MM.1S (cell line): ENCODE data around the gene SUPV3L1.
"Not testable (repeated sequence)": the region's sequence is repeated elsewhere in the genome, so short reads cannot be mapped to it uniquely, and the experiment has no call there.

Experiments
- DNase-seq: peaks from one replicate; pipeline ENCODE4 v3.0.0-alpha.2; 2015
- H2AFZ ChIP-seq: fragments of 300-600 bp; sonication (generic); 2 replicates; pipeline ENCODE4 v1.6.0; 2016; ENCODE audit warnings: antibody characterized with exemption, low read length
- H3F3A ChIP-seq: fragments of 300-600 bp; sonication (generic); 2 replicates; pipeline ENCODE4 v1.6.1; 2016; ENCODE audit warnings: mild to moderate bottlenecking, antibody characterized with exemption, low read length, moderate library complexity, mixed read lengths; ENCODE audit not compliant: insufficient read depth
- H3K27ac ChIP-seq: fragments of 300-600 bp; sonication (generic); 2 replicates; pipeline ENCODE4 v1.5.1; 2016; ENCODE audit warnings: mild to moderate bottlenecking, low read length
- H3K27me3 ChIP-seq: fragments of 300-600 bp; sonication (generic); replicated peaks from 2 replicates; pipeline ENCODE4 v1.6.0; 2016; ENCODE audit warnings: low read length; ENCODE audit not compliant: insufficient read depth
- H3K36me3 ChIP-seq: fragments of 300-600 bp; sonication (generic); replicated peaks from 2 replicates; pipeline ENCODE4 v1.6.1; 2016; ENCODE audit warnings: mild to moderate bottlenecking, low read length, mixed read lengths; ENCODE audit not compliant: insufficient read depth
- H3K4me1 ChIP-seq: fragments of 300-600 bp; sonication (generic); 2 replicates; pipeline ENCODE4 v1.6.1; 2016; ENCODE audit warnings: low read length, mixed read lengths
- H3K4me2 ChIP-seq: fragments of 300-600 bp; sonication (generic); 2 replicates; pipeline ENCODE4 v1.6.0; 2016; ENCODE audit warnings: low read depth, low read length
- H3K4me3 ChIP-seq: fragments of 300-600 bp; sonication (generic); 2 replicates; pipeline ENCODE4 v1.5.1; 2016; ENCODE audit warnings: low read length, mixed read lengths
- H3K79me2 ChIP-seq: fragments of 300-600 bp; sonication (generic); 2 replicates; pipeline ENCODE4 v1.6.1; 2016; ENCODE audit warnings: mixed run types, low read length, mixed read lengths
- H3K9ac ChIP-seq: fragments of 300-600 bp; sonication (generic); 2 replicates; pipeline ENCODE4 v1.6.1; 2016; ENCODE audit warnings: low read length, mixed read lengths
- H3K9me2 ChIP-seq: fragments of 300-600 bp; sonication (generic); replicated peaks from 2 replicates; pipeline ENCODE4 v1.6.1; 2016; ENCODE audit warnings: mild to moderate bottlenecking, low read length, mixed read lengths; ENCODE audit not compliant: insufficient read depth
- H3K9me3 ChIP-seq: fragments of 300-600 bp; sonication (generic); replicated peaks from 2 replicates; pipeline ENCODE4 v1.6.1; 2016; ENCODE audit warnings: mild to moderate bottlenecking, low read length, mixed read lengths; ENCODE audit not compliant: insufficient read depth
- H4K20me1 ChIP-seq: fragments of 300-600 bp; sonication (generic); 2 replicates; pipeline ENCODE4 v1.6.1; 2016; ENCODE audit warnings: mild to moderate bottlenecking, low read length, moderate library complexity, mixed read lengths; ENCODE audit not compliant: insufficient read depth
- EZH2 ChIP-seq: fragments of 300-600 bp; sonication (generic); optimal IDR thresholded peaks from 2 replicates; pipeline ENCODE3; 2017; ENCODE audit warnings: low read depth, mild to moderate bottlenecking, antibody characterized with exemption, low read length, mixed read lengths
- EZH2phosphoT487 ChIP-seq: fragments of 300-600 bp; sonication (generic); IDR thresholded peaks from 2 replicates; pipeline ENCODE4 v1.6.1; 2018; ENCODE audit warnings: antibody characterized with exemption, low read length
- TF ChIP-seq, protein P1 (sequence below): fragments of 300-600 bp; sonication (generic); IDR thresholded peaks from 2 replicates; pipeline ENCODE4 v1.5.1; 2016; ENCODE audit warnings: antibody characterized with exemption, low read length, mixed read lengths

The SUPV3L1 gene

GRCh38 chr10:69172241-69172982 is 7.6 kb upstream of the SUPV3L1 start:
- no peak overlapping the region for H2AFZ ChIP-seq
- no peak overlapping the region for H3K4me3 ChIP-seq
- H3F3A ChIP-seq = no peaks in the 10 kb centered on the region
- H3K9me3 ChIP-seq = no peaks in the 10 kb centered on the region
- 0 out of 2 replicates have a peak, but pooled peaks cover 3% of the 10 kb centered on the region for H3K4me1 ChIP-seq
- TF ChIP-seq, protein P1, sequence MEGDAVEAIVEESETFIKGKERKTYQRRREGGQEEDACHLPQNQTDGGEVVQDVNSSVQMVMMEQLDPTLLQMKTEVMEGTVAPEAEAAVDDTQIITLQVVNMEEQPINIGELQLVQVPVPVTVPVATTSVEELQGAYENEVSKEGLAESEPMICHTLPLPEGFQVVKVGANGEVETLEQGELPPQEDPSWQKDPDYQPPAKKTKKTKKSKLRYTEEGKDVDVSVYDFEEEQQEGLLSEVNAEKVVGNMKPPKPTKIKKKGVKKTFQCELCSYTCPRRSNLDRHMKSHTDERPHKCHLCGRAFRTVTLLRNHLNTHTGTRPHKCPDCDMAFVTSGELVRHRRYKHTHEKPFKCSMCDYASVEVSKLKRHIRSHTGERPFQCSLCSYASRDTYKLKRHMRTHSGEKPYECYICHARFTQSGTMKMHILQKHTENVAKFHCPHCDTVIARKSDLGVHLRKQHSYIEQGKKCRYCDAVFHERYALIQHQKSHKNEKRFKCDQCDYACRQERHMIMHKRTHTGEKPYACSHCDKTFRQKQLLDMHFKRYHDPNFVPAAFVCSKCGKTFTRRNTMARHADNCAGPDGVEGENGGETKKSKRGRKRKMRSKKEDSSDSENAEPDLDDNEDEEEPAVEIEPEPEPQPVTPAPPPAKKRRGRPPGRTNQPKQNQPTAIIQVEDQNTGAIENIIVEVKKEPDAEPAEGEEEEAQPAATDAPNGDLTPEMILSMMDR = no peak
- TF ChIP-seq EZH2phosphoT487 (no peak), EZH2 (no peak)
- no peaks in the 10 kb centered on the region for H3K9me2 ChIP-seq
- H3K9ac ChIP-seq = no peak overlapping the region
- H4K20me1 ChIP-seq = no peaks in the 10 kb centered on the region
- no peak for DNase-seq
- no peaks in the 10 kb centered on the region for H3K27me3 ChIP-seq
- no peaks in the 10 kb centered on the region for H3K36me3 ChIP-seq
- no peaks in the 10 kb centered on the region for H3K79me2 ChIP-seq
- H3K27ac ChIP-seq = no peak overlapping the region
- no peak overlapping the region for H3K4me2 ChIP-seq

DNA sequence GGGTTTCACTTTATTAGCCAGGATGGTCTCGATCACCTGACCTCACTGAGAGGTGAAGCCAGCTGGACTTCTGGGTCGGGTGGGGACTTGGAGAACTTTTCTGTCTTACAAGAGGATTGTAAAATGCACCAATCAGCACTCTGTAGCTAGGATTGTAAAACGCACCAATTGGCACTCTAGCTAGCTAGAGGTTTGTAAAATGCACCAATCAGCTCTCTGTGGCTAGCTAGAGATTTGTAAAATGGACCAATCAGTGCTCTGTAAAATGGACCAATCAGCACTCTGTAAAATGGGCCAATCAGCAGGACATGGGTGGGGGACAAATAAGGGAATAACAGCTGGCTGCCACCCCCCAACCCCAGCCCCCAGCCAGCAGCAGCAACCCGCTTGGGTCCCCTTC is 4.7 kb upstream of the SUPV3L1 start:
- H3K27me3 ChIP-seq, H3K4me1 ChIP-seq, H3F3A ChIP-seq, H4K20me1 ChIP-seq, H2AFZ ChIP-seq, H3K9ac ChIP-seq, H3K79me2 ChIP-seq, DNase-seq, H3K9me2 ChIP-seq, H3K9me3 ChIP-seq, H3K27ac ChIP-seq, H3K36me3 ChIP-seq, H3K4me2 ChIP-seq, H3K4me3 ChIP-seq: not testable (repeated sequence)

DNA sequence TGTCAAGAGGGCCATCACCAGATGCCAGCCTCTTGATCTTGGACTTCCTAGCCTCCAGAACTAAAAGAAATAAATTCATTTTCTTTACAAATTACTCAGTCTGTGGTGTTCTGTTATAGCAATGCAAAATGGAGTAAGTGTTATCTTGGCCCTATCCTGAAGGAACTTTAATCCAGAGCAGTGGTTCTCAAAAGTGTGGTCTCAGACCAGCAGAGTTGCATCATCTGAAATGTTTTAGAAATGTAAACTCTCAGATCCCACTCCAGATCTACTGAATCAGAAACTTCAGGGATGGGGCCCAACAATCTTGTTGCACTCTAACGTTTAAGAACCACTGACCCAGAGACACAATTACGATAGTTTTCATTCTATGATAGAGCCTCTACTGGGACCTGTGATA is 3.2 kb upstream of the SUPV3L1 start:
- no peaks in the 10 kb centered on the region for H3K36me3 ChIP-seq
- no peak overlapping the region for H3K9ac ChIP-seq
- H3K9me3 ChIP-seq = no peaks in the 10 kb centered on the region
- no peaks in the 10 kb centered on the region for H3K27me3 ChIP-seq
- no peaks in the 10 kb centered on the region for H3K9me2 ChIP-seq
- peaks cover 4% of the 10 kb centered on the region; the same call in 1 of the 2 replicates for H3F3A ChIP-seq
- TF ChIP-seq EZH2 = no peak
- no peak for TF ChIP-seq EZH2phosphoT487
- no peaks in the 10 kb centered on the region for H4K20me1 ChIP-seq
- peaks cover 18% of the 10 kb centered on the region for H3K79me2 ChIP-seq
- peaks cover 9% of the 10 kb centered on the region; the same call in 1 of the 2 replicates for H3K4me1 ChIP-seq
- H3K4me3 ChIP-seq = no peak overlapping the region
- no peak overlapping the region for H3K27ac ChIP-seq
- no peak overlapping the region for H3K4me2 ChIP-seq
- DNase-seq = no peak
- no peak overlapping the region for H2AFZ ChIP-seq

DNA sequence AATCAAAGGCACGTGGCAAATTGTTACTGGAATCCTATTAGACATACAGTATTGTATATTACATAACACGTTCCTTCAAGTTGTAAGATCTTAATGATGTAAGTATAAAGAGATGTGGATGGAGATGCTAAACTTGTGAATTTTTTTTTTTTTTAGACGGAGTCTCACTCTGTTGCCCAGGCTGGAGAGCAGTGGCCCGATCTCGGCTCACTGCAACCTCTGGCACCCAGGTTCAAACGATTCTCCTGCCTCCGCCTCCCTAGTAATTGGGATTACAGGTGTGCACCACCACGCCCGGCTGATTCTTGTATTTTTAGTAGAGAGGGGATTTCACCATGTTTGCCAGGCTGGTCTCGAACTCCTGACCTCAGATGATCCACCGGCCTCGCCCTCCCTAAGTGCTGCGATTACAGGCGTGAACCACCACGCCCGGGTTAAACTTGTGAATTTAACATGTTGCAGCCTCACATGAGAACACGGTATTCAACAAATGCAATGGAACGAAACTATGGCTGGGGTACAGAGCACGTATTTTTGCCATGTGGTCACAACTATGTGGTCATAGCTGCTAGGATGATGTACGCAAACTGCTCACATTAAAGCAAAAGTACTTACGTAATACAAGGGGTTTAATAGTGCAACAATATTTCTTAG is 818 bp upstream of the SUPV3L1 start:
- Histone ChIP-seq H3K36me3 (no peaks in the 10 kb centered on the region), H3K9ac (peak overlapping the region; percentile 97), H3K4me1 (peaks cover 9% of the 10 kb centered on the region; the same call in 1 of the 2 replicates), H3K4me2 (peak overlapping the region; percentile 83), H3K4me3 (peak overlapping the region; percentile 98), H2AFZ (peak overlapping the region; percentile 71), H3K27ac (peak overlapping the region; percentile 75), H3K27me3 (no peaks in the 10 kb centered on the region), H3F3A (peaks cover 4% of the 10 kb centered on the region; the same call in 1 of the 2 replicates), H3K9me2 (no peaks in the 10 kb centered on the region), H3K9me3 (no peaks in the 10 kb centered on the region), H4K20me1 (no peaks in the 10 kb centered on the region), H3K79me2 (peaks cover 42% of the 10 kb centered on the region)
- TF ChIP-seq, protein P1 = no peak
- TF ChIP-seq EZH2phosphoT487 (no peak), EZH2 (no peak)
- no peak for DNase-seq
